ENCODE results near the gene MAPT.
A peak's percentile ranks its signal among the peaks of the same experiment; 100 is the strongest.

Gene MAPT

GRCh38 chr17:45941395-45941794 lies 47.0 kb downstream of the MAPT start:
- CTCF ChIA-PET, result no interaction called here
- POLR2A ChIA-PET (ENCODE audit: low non-redundant PET), result no interaction called here
- H3K27ac ChIP-seq, result no peak overlapping the region
- TF ChIP-seq CTCF (conservative IDR thresholded peaks at IDR 0.05; ENCODE audit: low read depth), result no peak
- DNase-seq (ENCODE audit: low spot score), result no peak

DNA sequence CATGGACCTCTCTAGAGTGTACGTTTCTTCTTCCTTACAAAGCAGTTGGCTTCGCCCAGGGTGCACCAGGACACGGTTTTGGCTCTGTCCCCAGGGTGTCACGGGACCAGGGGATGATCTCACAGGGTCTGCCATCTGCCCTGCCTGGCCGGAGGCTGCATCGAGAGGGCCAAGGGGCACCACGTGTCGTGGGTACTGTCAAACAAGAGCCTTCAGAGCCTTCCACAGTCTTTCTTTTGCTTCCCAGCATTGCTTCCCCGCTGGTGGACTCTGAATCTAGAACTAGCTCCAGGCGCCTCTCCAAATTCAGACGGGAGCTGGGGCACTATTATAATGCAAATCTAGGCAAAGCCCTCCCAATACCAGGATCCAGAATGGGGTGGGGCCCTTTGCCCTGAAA lies 47.9 kb downstream of the MAPT start:
- DNase-seq (ENCODE audit: low spot score), result no peak
- ChIA-PET POLR2A (ENCODE audit: low non-redundant PET) (no interaction called here), CTCF (no interaction called here)
- no peak overlapping the region for H3K27ac ChIP-seq
- TF ChIP-seq CTCF (conservative IDR thresholded peaks at IDR 0.05; ENCODE audit: low read depth), result no peak

GRCh38 chr17:45946841-45947256 lies 52.5 kb downstream of the MAPT start:
- H3K27ac ChIP-seq, result no peak overlapping the region
- no peak for TF ChIP-seq CTCF (conservative IDR thresholded peaks at IDR 0.05; ENCODE audit: low read depth)
- ChIA-PET CTCF (no interaction called here), POLR2A (ENCODE audit: low non-redundant PET) (interaction anchor here (0.7 kb wide), 1 partner anchor 995 kb away, joined by 8 read pairs; no protein-coding TSS in a partner anchor)
- no peak for DNase-seq (ENCODE audit: low spot score)

- ChIA-PET POLR2A (ENCODE audit: low non-redundant PET) (no interaction called here), CTCF (interaction anchor here (0.6 to 1.4 kb wide), 6 partner anchors 8 to 211 kb away, joined by 3 to 7 read pairs (median 4); partner anchors contain the start of gene MAPT)
- H3K27ac ChIP-seq, result no peak overlapping the region
- TF ChIP-seq CTCF (conservative IDR thresholded peaks at IDR 0.05; ENCODE audit: low read depth), result no peak
- DNase-seq (ENCODE audit: low spot score), result no peak
These were observed 54.1 kb downstream of the MAPT start for GRCh38 chr17:45948498-45948880.

DNA sequence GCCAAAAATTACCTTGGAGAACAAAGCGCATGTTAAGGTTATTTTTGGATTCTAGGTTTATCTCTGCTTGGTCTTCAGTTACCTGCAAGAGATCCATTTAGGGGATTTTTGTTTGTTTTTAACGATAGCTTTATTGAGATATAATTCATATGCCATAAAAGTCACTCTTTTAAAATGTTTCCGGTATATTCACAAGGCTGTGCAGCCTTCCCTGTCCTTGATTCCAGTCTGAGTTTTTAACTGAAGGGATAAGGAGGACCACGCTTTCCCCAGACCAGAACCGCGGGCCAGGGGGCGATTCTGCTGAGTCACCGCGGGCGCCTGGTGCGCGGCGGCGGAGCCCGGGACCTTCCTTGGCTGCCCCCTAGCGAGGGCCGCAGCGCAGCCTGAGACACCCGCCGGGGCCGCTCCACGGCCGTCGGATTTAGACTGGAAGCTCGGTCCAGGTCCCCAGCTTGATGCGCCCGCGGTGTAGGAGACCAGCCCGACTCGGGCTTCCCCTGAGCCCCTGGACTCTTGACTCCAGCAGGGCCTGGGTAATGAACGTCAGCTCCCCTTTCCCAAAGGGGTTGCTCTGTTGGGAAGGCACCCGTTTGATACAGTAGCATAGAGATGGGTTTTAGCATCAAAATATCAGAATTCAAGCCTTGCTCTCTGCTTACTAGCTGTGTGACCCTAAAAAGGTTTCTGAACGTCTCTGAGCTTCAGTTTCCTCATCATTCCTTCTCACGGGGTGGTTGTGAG lies 54.7 kb downstream of the MAPT start:
- H3K27ac ChIP-seq, result no peak overlapping the region
- DNase-seq (ENCODE audit: low spot score), result peak; percentile 74
- POLR2A ChIA-PET (ENCODE audit: low non-redundant PET), result no interaction called here

DNA sequence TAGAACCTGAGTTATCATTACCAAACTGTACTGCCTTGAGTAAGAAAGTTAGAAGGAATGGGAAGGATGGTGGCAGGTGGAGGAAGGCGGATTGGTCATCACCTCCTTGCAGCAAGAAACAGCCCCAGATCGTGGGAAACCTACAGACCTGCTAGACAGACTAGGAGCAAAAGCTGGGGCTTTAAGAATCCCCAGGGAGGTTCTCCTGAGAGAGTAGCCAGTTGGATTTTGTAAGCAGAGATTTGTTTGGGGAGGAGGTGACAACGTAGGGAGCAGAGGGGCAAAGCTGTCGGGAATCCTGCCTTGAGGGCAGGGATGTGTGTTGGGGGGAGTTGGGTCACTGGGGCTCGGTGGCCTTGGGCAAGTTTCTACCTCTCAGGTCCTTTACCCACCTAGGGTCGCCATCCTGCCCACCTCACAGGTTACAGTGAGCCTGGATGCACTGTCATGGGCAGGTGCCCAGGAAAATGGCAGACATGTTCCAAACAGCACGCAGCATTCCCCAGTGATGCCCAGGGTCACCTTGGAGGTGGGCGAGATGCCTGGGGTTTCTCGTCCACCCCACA lies 55.5 kb downstream of the MAPT start:
- ChIA-PET POLR2A (ENCODE audit: low non-redundant PET) (no interaction called here), CTCF (interaction anchor here (0.7 to 1.4 kb wide), 8 partner anchors 9 to 310 kb away, joined by 3 to 7 read pairs (median 4); partner anchors contain the start of gene MAPT)
- no peak for TF ChIP-seq CTCF (conservative IDR thresholded peaks at IDR 0.05; ENCODE audit: low read depth)
- DNase-seq (ENCODE audit: low spot score), result no peak
- H3K27ac ChIP-seq, result no peak overlapping the region

More for the DNA sequence above, 54.7 kb downstream of the MAPT start:
- peak; percentile 87 for TF ChIP-seq CTCF (conservative IDR thresholded peaks at IDR 0.05; ENCODE audit: low read depth)
- CTCF ChIA-PET, result interaction anchor here (0.6 to 1.4 kb wide), 10 partner anchors 9 to 1312 kb away, joined by 3 to 7 read pairs (median 4); partner anchors contain the start of gene MAPT
